Adrenal gland (tissue), 12 donors: Measurements from ENCODE around the gene SRGAP3. TPM values are rescaled to one million over a fixed set of nuclear protein-coding genes. Genes with fewer than 3 reads are reported as not detected.

Experiments
- DNase-seq, 7 donors: peaks; one replicate each; pipeline ENCODE4 v3.0.0-alpha.2; 2019 to 2020
- H3K27ac ChIP-seq, 5 donors: fragments of 200-600 bp; sonication (generic) in 4 of 5; 1 replicate in 3 of 5; 2 replicates in 2 of 5; pipeline versions ENCODE4 v1.5.1 to v1.8.0; 2016 to 2020; ENCODE audit warnings: mild to moderate bottlenecking in 1 of 5
- H3K27me3 ChIP-seq: fragments of 200-600 bp; 2 replicates; pipeline ENCODE4 v1.8.0; 2021
- H3K36me3 ChIP-seq, 2 donors: fragments of 200-600 bp; replicated peaks in 1 of 2; 1 replicate in 1 of 2; 2 replicates in 1 of 2; pipeline versions ENCODE4 v1.5.1 to v1.8.0; 2018 to 2022
- H3K4me1 ChIP-seq, 2 donors: fragments of 200-600 bp; replicated peaks in 1 of 2; 1 replicate in 1 of 2; 2 replicates in 1 of 2; pipeline versions ENCODE4 v1.5.1 to v1.8.0; 2018 to 2021
- H3K4me3 ChIP-seq, 4 donors: fragments of 200-600 bp; sonication (generic) in 3 of 4; one replicate each; pipeline ENCODE4 v1.5.1; 2016 to 2018
- H3K9me3 ChIP-seq, 3 donors: fragments of 200-600 bp; sonication (generic) in 1 of 3; replicated peaks in 1 of 3; 1 replicate in 2 of 3; 2 replicates in 1 of 3; pipeline versions ENCODE4 v1.5.1 to v1.8.0; 2016 to 2021
- POLR2A ChIP-seq, 2 donors: fragments of 450-650 bp; IDR thresholded peaks; one replicate each; pipeline ENCODE4 v1.6.1; 2017; ENCODE audit warnings: antibody characterized with exemption in 2 of 2, mild to moderate bottlenecking in 2 of 2, moderate library complexity in 1 of 2
- WGBS, 4 donors: extraction: QIAGEN DNeasy Blood & Tissue Kit in 2 of 4; methylation state at CpG; one replicate each; pipeline versions ENCODE4 v1.1.5 to v1.1.7; 2013 to 2017; 5-methylcytosine and 5-hydroxymethylcytosine counted together
- intact Hi-C, 2 donors: fragments of 100-400 bp; cut with DNase I; formaldehyde crosslinking; loops; one replicate each; pipeline versions ENCODE4 v1.14.1 to v1.15.0; 2022 to 2023
- polyA plus RNA-seq, 3 donors: library from polyadenylated mRNA; stranded (reverse); fragments of 200-250 nt in 2 of 3; fragments of 350-450 nt in 1 of 3; fragmentation: Illumina TruSeq in 1 of 3; extraction: RNeasy Lipid Tissue Mini Kit (QIAGEN cat#74804) in 1 of 3; gene quantifications; one replicate each; pipeline ENCODE4 v1.2.3, GENCODE V29; 2013 to 2014
- total RNA-seq, 9 donors: library from RNA; depleted of rRNA in 4 of 9; stranded (reverse); fragments of >200 nt in 4 of 9; fragments of 120-200 nt in 1 of 9; fragmentation: NEBNext Ultra II Directional in 1 of 9; extraction: Animal tissue kit (Norgen Biotek cat#: 25700) in 1 of 9; gene quantifications; one replicate each; pipeline versions ENCODE4 v1.1.0 to v1.2.4, GENCODE V29; 2013 to 2023
- TF ChIP-seq, protein P1 (sequence below), 6 experiments: fragments of 450-650 bp in 4 of 6; fragments of 200-600 bp in 2 of 6; sonication (generic) in 1 of 6; IDR thresholded peaks; 1 replicate in 5 of 6; 2 replicates in 1 of 6; pipeline versions ENCODE4 v1.5.1 to v1.8.0; 2016 to 2021; ENCODE audit warnings: antibody characterized with exemption in 6 of 6, mild to moderate bottlenecking in 2 of 6, moderate library complexity in 1 of 6
- donor health status: healthy with polysubstance abuse.
- donor health status: Bipolar disorder and iron deficiency.
- donor health status: DM: yes; HTN: yes; CAD: no.
- donor health status: DM: no; HTN: no; CAD: no.
- donor health status: DM: no; HTN: no; CAD: no.
- donor health status: DM: yes; HTN: yes; CAD: no.

The SRGAP3 gene
- total and polyA plus RNA-seq, 12 donors: 3.3 to 35.0 (median 17.8) TPM

- Histone ChIP-seq H3K4me1 (peaks cover 0 to 6% of the 10 kb centered on the region in 2 donors), H3K36me3 (no peaks in the 10 kb centered on the region), H3K9me3 (no peaks in the 10 kb centered on the region), H3K4me3 (no peak overlapping the region), H3K27me3 (no peaks in the 10 kb centered on the region), H3K27ac (no peak overlapping the region)
- intact Hi-C loops: no loop called here
- no peak for DNase-seq
- TF ChIP-seq, protein P1, sequence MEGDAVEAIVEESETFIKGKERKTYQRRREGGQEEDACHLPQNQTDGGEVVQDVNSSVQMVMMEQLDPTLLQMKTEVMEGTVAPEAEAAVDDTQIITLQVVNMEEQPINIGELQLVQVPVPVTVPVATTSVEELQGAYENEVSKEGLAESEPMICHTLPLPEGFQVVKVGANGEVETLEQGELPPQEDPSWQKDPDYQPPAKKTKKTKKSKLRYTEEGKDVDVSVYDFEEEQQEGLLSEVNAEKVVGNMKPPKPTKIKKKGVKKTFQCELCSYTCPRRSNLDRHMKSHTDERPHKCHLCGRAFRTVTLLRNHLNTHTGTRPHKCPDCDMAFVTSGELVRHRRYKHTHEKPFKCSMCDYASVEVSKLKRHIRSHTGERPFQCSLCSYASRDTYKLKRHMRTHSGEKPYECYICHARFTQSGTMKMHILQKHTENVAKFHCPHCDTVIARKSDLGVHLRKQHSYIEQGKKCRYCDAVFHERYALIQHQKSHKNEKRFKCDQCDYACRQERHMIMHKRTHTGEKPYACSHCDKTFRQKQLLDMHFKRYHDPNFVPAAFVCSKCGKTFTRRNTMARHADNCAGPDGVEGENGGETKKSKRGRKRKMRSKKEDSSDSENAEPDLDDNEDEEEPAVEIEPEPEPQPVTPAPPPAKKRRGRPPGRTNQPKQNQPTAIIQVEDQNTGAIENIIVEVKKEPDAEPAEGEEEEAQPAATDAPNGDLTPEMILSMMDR (IDR thresholded peaks at IDR 0.05): no peak
- no peak for TF ChIP-seq POLR2A (IDR thresholded peaks at IDR 0.05)
- WGBS, 4 donors: 86 to 95% (median 90%) methylated on average over 4 of the region's 4 CpGs
These were observed 10.6 kb downstream of the SRGAP3 start for GRCh38 chr3:9238721-9239295.

- H3K9me3 ChIP-seq: no peaks in the 10 kb centered on the region
- TF ChIP-seq, protein P1 (IDR thresholded peaks at IDR 0.05): no peak
- no peak for TF ChIP-seq POLR2A (IDR thresholded peaks at IDR 0.05)
- intact Hi-C loops: no loop called here
These were observed 11.2 kb downstream of the SRGAP3 start for GRCh38 chr3:9238276-9238675.

GRCh38 chr3:9233814-9234600 is 15.4 kb downstream of the SRGAP3 start:
- TF ChIP-seq POLR2A (IDR thresholded peaks at IDR 0.05): no peak
- TF ChIP-seq, protein P1 (IDR thresholded peaks at IDR 0.05): no peak
- WGBS, 4 donors: 79 to 89% (median 88%) methylated on average over 8 of the region's 8 CpGs

More at GRCh38 chr3:9238276-9238675, 11.2 kb downstream of the SRGAP3 start:
- Histone ChIP-seq H3K4me3 (no peak overlapping the region), H3K27me3 (no peaks in the 10 kb centered on the region), H3K27ac (no peak overlapping the region), H3K36me3 (no peaks in the 10 kb centered on the region), H3K4me1 (peaks cover 0 to 12% of the 10 kb centered on the region in 2 donors)
- 82 to 93% (median 88%) methylated on average over 5 of the region's 5 CpGs for WGBS, 4 donors
- no peak for DNase-seq

DNA sequence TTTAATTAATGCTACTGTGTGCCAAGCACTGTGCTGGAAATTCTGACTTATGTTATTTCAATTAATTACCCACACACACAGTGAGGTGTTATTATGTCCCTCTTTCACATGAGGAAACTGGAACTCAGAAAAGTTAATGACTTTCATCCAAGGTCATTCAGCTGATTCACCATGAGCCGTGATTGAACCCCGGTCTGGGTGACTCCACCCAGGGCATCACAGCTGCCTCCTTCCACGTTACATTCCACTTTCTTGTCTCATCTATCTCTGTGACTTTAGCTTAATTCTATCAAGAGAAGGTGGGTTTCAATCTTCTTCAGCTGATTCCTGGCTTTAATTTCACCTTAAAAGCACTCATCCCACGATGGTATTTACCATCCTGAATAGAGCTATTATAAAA is 16.3 kb downstream of the SRGAP3 start:
- H3K27ac ChIP-seq: peak overlapping the region in 1 of 5 donors; percentile 51
- H3K9me3 ChIP-seq: no peaks in the 10 kb centered on the region
- H3K4me3 ChIP-seq: no peak overlapping the region
- DNase-seq: peak in 3 of 7 donors; percentile 39 to 55 (median 53)
- H3K27me3 ChIP-seq: no peaks in the 10 kb centered on the region
- peaks cover 26 to 39% of the 10 kb centered on the region in 2 donors for H3K4me1 ChIP-seq
- no peaks in the 10 kb centered on the region for H3K36me3 ChIP-seq
- WGBS, 4 donors: 41 to 56% (median 48%) methylated on average over 4 of the region's 4 CpGs
- intact Hi-C loops: no loop called here
- TF ChIP-seq, protein P1 (IDR thresholded peaks at IDR 0.05): no peak
- TF ChIP-seq POLR2A (IDR thresholded peaks at IDR 0.05): no peak

More at GRCh38 chr3:9233814-9234600, 15.4 kb downstream of the SRGAP3 start:
- Histone ChIP-seq H3K4me1 (peaks cover 26 to 38% of the 10 kb centered on the region in 2 donors), H3K36me3 (no peaks in the 10 kb centered on the region), H3K9me3 (no peaks in the 10 kb centered on the region), H3K27me3 (no peaks in the 10 kb centered on the region), H3K4me3 (no peak overlapping the region), H3K27ac (no peak overlapping the region)
- DNase-seq: no peak
- intact Hi-C loops: no loop called here
